Brain microvascular endothelial cell (primary cell): ENCODE data around the gene NFKB1.

Experiments used
- DNase-seq: peaks from one replicate; pipeline ENCODE4 v3.0.0-alpha.2; 2020
- H3K27ac ChIP-seq: fragments of 250-450 bp; sonication (Bioruptor Pico); 2 replicates; pipeline ENCODE4 v1.5.1; 2020; ENCODE audit warnings: mild to moderate bottlenecking, moderate library complexity
- H3K27me3 ChIP-seq: fragments of 250-450 bp; sonication (Bioruptor Pico); replicated peaks from 2 replicates; pipeline ENCODE4 v1.5.1; 2020; ENCODE audit warnings: mild to moderate bottlenecking
- H3K36me3 ChIP-seq: fragments of 250-450 bp; sonication (Bioruptor Pico); replicated peaks from 2 replicates; pipeline ENCODE4 v1.5.1; 2020; ENCODE audit warnings: mild to moderate bottlenecking
- H3K4me3 ChIP-seq: 2 replicates; pipeline ENCODE4 v1.5.1; 2011; ENCODE audit warnings: low read depth, mild to moderate bottlenecking, control low read depth, low read length, moderate library complexity
- CTCF ChIP-seq: IDR thresholded peaks from 2 replicates; pipeline ENCODE4 v1.5.1; 2011; ENCODE audit warnings: low read depth, mild to moderate bottlenecking, moderate library complexity, low read length, control low read depth, inconsistent platforms; ENCODE audit errors: missing control alignments
- in situ Hi-C: cut with HindIII; loops from 2 replicates; pipeline ENCODE4 v1.10.0; 2017; ENCODE audit warnings: low sequenced_read_pairs, low pct_ligation_motif_present

The NFKB1 gene

GRCh38 chr4:102554482-102554881, 53.3 kb downstream of the NFKB1 start:
- no peaks in the 10 kb centered on the region for H3K27me3 ChIP-seq
- peak; percentile 81 for DNase-seq
- no peak overlapping the region for H3K4me3 ChIP-seq
- H3K27ac ChIP-seq: peak overlapping the region; percentile 51
- H3K36me3 ChIP-seq: no peaks in the 10 kb centered on the region
- peak; percentile 21 for TF ChIP-seq CTCF
- in situ Hi-C loops: no loop called here

- in situ Hi-C loops: no loop called here
- no peak overlapping the region for H3K4me3 ChIP-seq
Measured at GRCh38 chr4:102554992-102555391, 53.8 kb downstream of the NFKB1 start.

GRCh38 chr4:102557636-102558035, 56.5 kb downstream of the NFKB1 start:
- no peaks in the 10 kb centered on the region for H3K27me3 ChIP-seq
- no peaks in the 10 kb centered on the region for H3K36me3 ChIP-seq
- no peak for TF ChIP-seq CTCF
- DNase-seq: no peak
- H3K27ac ChIP-seq: no peak overlapping the region
- H3K4me3 ChIP-seq: no peak overlapping the region
- in situ Hi-C loops: no loop called here

More at GRCh38 chr4:102554992-102555391, 53.8 kb downstream of the NFKB1 start:
- no peak for TF ChIP-seq CTCF
- no peak for DNase-seq
- Histone ChIP-seq H3K36me3 (no peaks in the 10 kb centered on the region), H3K27ac (peak overlapping the region; percentile 15), H3K27me3 (no peaks in the 10 kb centered on the region)

DNA sequence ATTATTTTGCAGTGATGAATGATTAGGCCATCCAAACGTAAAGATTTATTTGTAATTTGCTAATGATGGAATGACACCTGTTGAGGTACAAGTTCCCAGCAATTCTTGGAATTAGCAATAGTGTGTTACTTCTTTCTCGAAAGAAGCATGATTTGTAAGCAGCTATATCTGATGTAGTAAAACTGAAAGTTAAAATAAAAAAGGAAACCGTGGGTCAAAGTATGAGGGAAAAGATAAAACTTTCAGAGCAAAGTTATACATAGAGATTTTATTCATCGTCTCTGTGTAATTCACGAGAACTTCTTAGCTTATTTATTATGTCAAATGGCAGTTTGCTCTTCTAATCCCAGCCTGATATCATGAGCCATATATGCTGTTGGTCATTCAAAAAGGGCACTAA, 59.0 kb downstream of the NFKB1 start:
- H3K27ac ChIP-seq: no peak overlapping the region
- H3K4me3 ChIP-seq: no peak overlapping the region
- TF ChIP-seq CTCF: no peak
- H3K36me3 ChIP-seq: no peaks in the 10 kb centered on the region
- no peak for DNase-seq
- in situ Hi-C loops: no loop called here
- no peaks in the 10 kb centered on the region for H3K27me3 ChIP-seq

GRCh38 chr4:102560571-102561341, 59.6 kb downstream of the NFKB1 start:
- H3K27ac ChIP-seq: no peak overlapping the region
- in situ Hi-C loops: no loop called here

More at GRCh38 chr4:102560571-102561341, 59.6 kb downstream of the NFKB1 start:
- no peaks in the 10 kb centered on the region for H3K36me3 ChIP-seq
- H3K4me3 ChIP-seq: no peak overlapping the region
- no peak for DNase-seq
- no peaks in the 10 kb centered on the region for H3K27me3 ChIP-seq
- TF ChIP-seq CTCF: no peak
